HG03565 (cell line): ENCODE measurements around the gene WNT3A.

Source experiments
- ATAC-seq: cut with Tn5 transposase; IDR thresholded peaks from one replicate; pipeline ENCODE4 v1.9.1; 2021; ENCODE audit warnings: mild to moderate bottlenecking, moderate library complexity; ENCODE audit not compliant: unreplicated experiment

WNT3A gene

GRCh38 chr1:227999056-227999930 lies 7.5 kb upstream of the WNT3A start:
- ATAC-seq, result peak; percentile 60

- ATAC-seq, result no peak
Measured at GRCh38 chr1:228000416-228000815, 6.4 kb upstream of the WNT3A start.

GRCh38 chr1:228000836-228001563 lies 5.8 kb upstream of the WNT3A start:
- no peak for ATAC-seq

- ATAC-seq, result no peak
Measured at GRCh38 chr1:228001738-228002535, 4.9 kb upstream of the WNT3A start.

GRCh38 chr1:228002792-228003191 lies 4.0 kb upstream of the WNT3A start:
- ATAC-seq, result no peak

- no peak for ATAC-seq
Measured at GRCh38 chr1:228003461-228004330, 3.1 kb upstream of the WNT3A start.

- ATAC-seq, result no peak
Measured at GRCh38 chr1:228004331-228004855, 2.4 kb upstream of the WNT3A start.

- ATAC-seq, result no peak
Measured at GRCh38 chr1:228004856-228005462, 1.8 kb upstream of the WNT3A start.

GRCh38 chr1:228005511-228006033 lies 1.2 kb upstream of the WNT3A start:
- no peak for ATAC-seq

GRCh38 chr1:228006034-228006785 lies 588 bp upstream of the WNT3A start:
- no peak for ATAC-seq

GRCh38 chr1:228007049-228007800 lies 427 bp downstream of the WNT3A start:
- ATAC-seq, result no peak

GRCh38 chr1:228007801-228008341 lies 1.1 kb downstream of the WNT3A start:
- no peak for ATAC-seq

GRCh38 chr1:228008391-228009115 lies 1.8 kb downstream of the WNT3A start:
- no peak for ATAC-seq

- no peak for ATAC-seq
Measured at GRCh38 chr1:228009116-228009827, 2.5 kb downstream of the WNT3A start.

GRCh38 chr1:228009828-228010775 lies 3.3 kb downstream of the WNT3A start:
- no peak for ATAC-seq
